ENCODE results near the gene CRYBG3. TPM values are rescaled to one million over a fixed set of nuclear protein-coding genes. Genes with fewer than 3 reads are reported as not detected.

CRYBG3 gene
- total RNA-seq, 1 donor from 2014 or later, result 7.5 TPM

- H3K4me3 ChIP-seq (ENCODE audit: low read depth, low read length), result no peak overlapping the region
- TF ChIP-seq, protein P1, sequence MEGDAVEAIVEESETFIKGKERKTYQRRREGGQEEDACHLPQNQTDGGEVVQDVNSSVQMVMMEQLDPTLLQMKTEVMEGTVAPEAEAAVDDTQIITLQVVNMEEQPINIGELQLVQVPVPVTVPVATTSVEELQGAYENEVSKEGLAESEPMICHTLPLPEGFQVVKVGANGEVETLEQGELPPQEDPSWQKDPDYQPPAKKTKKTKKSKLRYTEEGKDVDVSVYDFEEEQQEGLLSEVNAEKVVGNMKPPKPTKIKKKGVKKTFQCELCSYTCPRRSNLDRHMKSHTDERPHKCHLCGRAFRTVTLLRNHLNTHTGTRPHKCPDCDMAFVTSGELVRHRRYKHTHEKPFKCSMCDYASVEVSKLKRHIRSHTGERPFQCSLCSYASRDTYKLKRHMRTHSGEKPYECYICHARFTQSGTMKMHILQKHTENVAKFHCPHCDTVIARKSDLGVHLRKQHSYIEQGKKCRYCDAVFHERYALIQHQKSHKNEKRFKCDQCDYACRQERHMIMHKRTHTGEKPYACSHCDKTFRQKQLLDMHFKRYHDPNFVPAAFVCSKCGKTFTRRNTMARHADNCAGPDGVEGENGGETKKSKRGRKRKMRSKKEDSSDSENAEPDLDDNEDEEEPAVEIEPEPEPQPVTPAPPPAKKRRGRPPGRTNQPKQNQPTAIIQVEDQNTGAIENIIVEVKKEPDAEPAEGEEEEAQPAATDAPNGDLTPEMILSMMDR (conservative IDR thresholded peaks at IDR 0.05; ENCODE audit: low read depth, low read length), result no peak
- no peak for DNase-seq (ENCODE audit: low read depth)
These were observed 121.2 kb downstream of the CRYBG3 start for GRCh38 chr3:97942801-97943546.

- TF ChIP-seq, protein P1 (conservative IDR thresholded peaks at IDR 0.05; ENCODE audit: low read depth, low read length), result no peak
- H3K4me3 ChIP-seq (ENCODE audit: low read depth, low read length), result no peak overlapping the region
- DNase-seq (ENCODE audit: low read depth), result no peak
These were observed 126.7 kb downstream of the CRYBG3 start for GRCh38 chr3:97948351-97949109.

GRCh38 chr3:97949110-97949485, 127.3 kb downstream of the CRYBG3 start:
- TF ChIP-seq, protein P1 (conservative IDR thresholded peaks at IDR 0.05; ENCODE audit: low read depth, low read length), result no peak
- H3K4me3 ChIP-seq (ENCODE audit: low read depth, low read length), result no peak overlapping the region
- no peak for DNase-seq (ENCODE audit: low read depth)

DNA sequence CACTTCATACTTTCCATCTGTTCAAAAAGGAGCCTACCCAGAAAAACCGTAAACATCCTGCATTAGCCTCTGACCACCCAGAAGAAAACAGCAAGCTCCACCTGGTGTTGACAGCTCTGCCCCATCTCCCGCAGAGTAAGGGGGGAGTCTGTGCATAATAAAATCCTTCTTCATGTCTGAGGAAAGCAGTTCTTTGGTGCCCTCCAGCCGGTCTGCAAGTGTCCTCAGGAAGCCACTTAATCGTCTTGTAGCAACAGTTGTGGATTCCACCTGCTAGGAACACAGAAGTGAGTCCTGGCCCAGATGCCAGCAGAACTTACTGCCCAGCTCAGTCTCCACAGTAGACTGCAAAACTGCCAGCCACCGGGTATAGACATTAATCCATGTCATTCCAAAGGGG, 127.9 kb downstream of the CRYBG3 start:
- no peak overlapping the region for H3K4me3 ChIP-seq (ENCODE audit: low read depth, low read length)
- no peak for DNase-seq (ENCODE audit: low read depth)
- TF ChIP-seq, protein P1 (conservative IDR thresholded peaks at IDR 0.05; ENCODE audit: low read depth, low read length), result no peak

DNA sequence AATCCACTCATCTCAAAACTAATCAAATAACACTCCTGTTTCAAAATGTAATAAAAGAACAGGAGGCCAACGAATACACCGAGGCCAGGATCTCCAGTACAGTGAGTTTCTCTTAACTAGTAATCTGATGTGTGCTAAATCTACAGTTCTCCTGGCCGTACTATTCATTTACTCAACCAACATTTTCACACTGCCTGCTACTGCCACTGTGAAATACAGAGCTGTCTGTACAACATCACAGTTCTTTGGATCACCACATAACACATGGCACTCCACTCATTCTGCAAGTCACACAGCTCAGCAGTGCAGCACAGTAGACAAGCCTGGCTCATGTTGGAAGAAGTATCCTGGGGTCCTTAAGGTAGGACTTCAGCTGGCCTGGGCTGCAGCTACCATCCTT, 128.5 kb downstream of the CRYBG3 start:
- TF ChIP-seq, protein P1 (conservative IDR thresholded peaks at IDR 0.05; ENCODE audit: low read depth, low read length), result no peak
- no peak overlapping the region for H3K4me3 ChIP-seq (ENCODE audit: low read depth, low read length)
- DNase-seq (ENCODE audit: low read depth), result no peak

DNA sequence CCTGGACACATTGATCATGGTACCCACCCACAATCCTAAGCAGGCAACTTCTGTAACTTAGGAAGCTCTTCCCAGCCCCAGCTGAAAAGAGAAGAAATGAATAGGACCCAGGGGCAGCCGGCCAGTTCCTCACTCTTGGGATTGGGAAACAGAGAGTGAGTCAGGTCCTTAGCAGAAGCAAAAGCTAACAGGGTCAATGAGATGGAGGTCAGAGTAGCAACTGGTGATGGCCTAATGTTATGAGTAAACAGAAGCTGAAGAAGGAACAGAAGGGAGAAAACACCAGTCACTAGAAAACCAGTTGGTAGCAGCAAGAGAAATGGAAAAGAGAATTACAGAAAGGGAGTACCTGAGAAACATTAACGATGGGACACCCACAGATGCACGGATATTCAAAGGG, 130.5 kb downstream of the CRYBG3 start:
- peak; percentile 89 for DNase-seq (ENCODE audit: low read depth)
- TF ChIP-seq, protein P1 (conservative IDR thresholded peaks at IDR 0.05; ENCODE audit: low read depth, low read length), result no peak
- H3K4me3 ChIP-seq (ENCODE audit: low read depth, low read length), result no peak overlapping the region
